ENCODE measurements around the gene EPHA7. TPM values are rescaled to one million over a fixed set of nuclear protein-coding genes. Genes with fewer than 3 reads are reported as not detected.

The EPHA7 gene
- total and polyA plus RNA-seq, 2 of the 13 experiments (the other 11 are each of a cell fraction or from before 2014, with no cell fraction given), result not detected

- TF ChIP-seq HOXD1 (CRISPR knock-in tag; IDR thresholded peaks at IDR 0.05), result no peak
Observed at GRCh38 chr6:93196406-93196970, 222.9 kb downstream of the EPHA7 start (continued).

- intact Hi-C loops (cut with micrococcal nuclease; ENCODE audit: unreplicated experiment) (no loop called here), in situ Hi-C loops (cut with HindIII; ENCODE audit: extremely low pct_ligation_motif_present, low pct_unique_long_range_greater_than_20kb) (no loop called here)
- Histone ChIP-seq H3K9me3 (ENCODE audit: low read length) (no peaks in the 10 kb centered on the region), H3K4me2 (ENCODE audit: low read depth, low read length) (no peak overlapping the region), H4K20me1 (ENCODE audit: insufficient read depth, low read length) (no peaks in the 10 kb centered on the region), H3K9ac (ENCODE audit: insufficient read depth, low read depth, low read length) (no peak overlapping the region), H2AFZ (ENCODE audit: low read length) (no peak overlapping the region), H3K27ac (ENCODE audit: extremely low read length, insufficient read depth, low read length) (no peak overlapping the region), H3K27me3 (ENCODE audit: control insufficient read depth in 1 of 2, insufficient read depth in 2 of 2, low read length in 2 of 2) (no peaks in the 10 kb centered on the region; a peak in 1 of 5 replicates), H3K4me1 (ENCODE audit: insufficient read depth, low read length) (no peaks in the 10 kb centered on the region), H3K79me2 (ENCODE audit: insufficient read depth, low read length) (no peaks in the 10 kb centered on the region), H3K36me3 (replicated peaks in 1 of 2; ENCODE audit: control insufficient read depth in 1 of 2, insufficient read depth in 2 of 2, low read length in 2 of 2) (no peaks in the 10 kb centered on the region), H3K4me3 (replicated peaks in 1 of 3; ENCODE audit: insufficient read depth in 1 of 3, low read depth in 2 of 3, low read length in 3 of 3) (no peak overlapping the region)
- BruUV-seq (replicated peaks), result no TSS peak
- DNase-seq (ENCODE audit: low spot score) (no peak), ATAC-seq (no peak), FAIRE-seq (no peak)
- ChIA-PET POLR2A (no interaction called here), CTCF (ENCODE audit: low intra/inter-chr PET ratio, low total read pairs) (no interaction called here)
- no peak for TF ChIP-seq FLYWCH1 (CRISPR knock-in tag; IDR thresholded peaks at IDR 0.05)
- TF ChIP-seq ZNF274 (CRISPR knock-in tag; IDR thresholded peaks at IDR 0.05), result no peak
- TF ChIP-seq CSRNP1 (CRISPR knock-in tag; IDR thresholded peaks at IDR 0.05), result no peak
- TF ChIP-seq NCOA1 (CRISPR knock-in tag; IDR thresholded peaks at IDR 0.05), result no peak
- TF ChIP-seq ATAD3A (CRISPR knock-in tag; IDR thresholded peaks at IDR 0.05), result no peak
- TF ChIP-seq ZNF720 (CRISPR knock-in tag; IDR thresholded peaks at IDR 0.05), result no peak
Observed at GRCh38 chr6:93194480-93194879, 224.9 kb downstream of the EPHA7 start.
